WTC11 (cell line): ENCODE measurements around the gene FBXO48. TPM values are rescaled to one million over a fixed set of nuclear protein-coding genes. Genes with fewer than 3 reads are reported as not detected.

Experiments
- ATAC-seq: fragments of 200-7000 bp; cut with Tn5 transposase; 2 replicates; pipeline ENCODE4 v1.10.0; 2021; ENCODE audit warnings: mild to moderate bottlenecking, moderate library complexity
- CTCF ChIA-PET: fragments of 300-600 bp; sonication (Branson Sonifier 250); formaldehyde crosslinking; loops from one replicate; lab custom pipeline; 2021; ENCODE audit warnings: antibody characterized with exemption; lab: Charles Lee
- POLR2A ChIA-PET: fragments of 350-600 bp; sonication (Branson Sonifier 250); formaldehyde crosslinking; loops from one replicate; lab custom pipeline; 2021; ENCODE audit warnings: antibody characterized with exemption; lab: Charles Lee
- DNase-seq: peaks from one replicate; pipeline ENCODE4 v3.0.0; 2021; ENCODE audit warnings: low spot score
- H3K27ac Mint-ChIP-seq: 2 replicates; pipeline ENCODE4 v1.8.0; 2021; ENCODE audit warnings: mixed read lengths
- H3K27me3 Mint-ChIP-seq: 2 replicates; pipeline ENCODE4 v1.8.0; 2021; ENCODE audit warnings: low read depth, mild to moderate bottlenecking, moderate library complexity, mixed read lengths
- H3K36me3 Mint-ChIP-seq: 2 replicates; pipeline ENCODE4 v1.8.0; 2021; ENCODE audit warnings: mixed read lengths
- H3K4me1 Mint-ChIP-seq: 2 replicates; pipeline ENCODE4 v1.8.0; 2022; ENCODE audit warnings: mixed read lengths
- H3K4me3 Mint-ChIP-seq: 2 replicates; pipeline ENCODE4 v1.8.0; 2021; ENCODE audit warnings: mild to moderate bottlenecking, moderate library complexity, mixed read lengths
- H3K9me3 Mint-ChIP-seq: 2 replicates; pipeline ENCODE4 v1.8.0; 2021; ENCODE audit warnings: mixed read lengths
- CREB1 ChIP-seq: sonication (generic); formaldehyde crosslinking; IDR thresholded peaks from 2 replicates; pipeline ENCODE4 v1.8.0; 2023; ENCODE audit warnings: mild to moderate bottlenecking, missing genetic modification reagents
- CREM ChIP-seq: sonication (generic); formaldehyde crosslinking; IDR thresholded peaks from 2 replicates; pipeline ENCODE4 v1.8.1; 2022; ENCODE audit warnings: mild to moderate bottlenecking, missing genetic modification reagents, moderate library complexity
- IRF2 ChIP-seq: sonication (generic); formaldehyde crosslinking; IDR thresholded peaks from 2 replicates; pipeline ENCODE4 v1.8.0; 2022; ENCODE audit warnings: low read depth, missing genetic modification reagents, borderline replicate concordance
- JUN ChIP-seq: sonication (generic); formaldehyde crosslinking; IDR thresholded peaks from 2 replicates; pipeline ENCODE4 v1.8.0; 2023; ENCODE audit warnings: mild to moderate bottlenecking, missing genetic modification reagents
- RELA ChIP-seq: sonication (generic); formaldehyde crosslinking; IDR thresholded peaks from 2 replicates; pipeline ENCODE4 v1.8.1; 2022; ENCODE audit warnings: missing genetic modification reagents, mild to moderate bottlenecking, borderline replicate concordance
- SMAD3 ChIP-seq: sonication (generic); formaldehyde crosslinking; IDR thresholded peaks from 2 replicates; pipeline ENCODE4 v1.8.0; 2022; ENCODE audit warnings: missing genetic modification reagents, mild to moderate bottlenecking, borderline replicate concordance
- TEAD1 ChIP-seq: sonication (generic); formaldehyde crosslinking; IDR thresholded peaks from 2 replicates; pipeline ENCODE4 v1.8.0; 2022; ENCODE audit warnings: mild to moderate bottlenecking, missing genetic modification reagents
- ZBTB21 ChIP-seq: sonication (generic); formaldehyde crosslinking; IDR thresholded peaks from 2 replicates; pipeline ENCODE4 v1.8.1; 2023; ENCODE audit warnings: mild to moderate bottlenecking, missing genetic modification reagents, borderline replicate concordance
- ZNF219 ChIP-seq: sonication (generic); formaldehyde crosslinking; IDR thresholded peaks from 2 replicates; pipeline ENCODE4 v1.8.0; 2023; ENCODE audit warnings: missing genetic modification reagents, mild to moderate bottlenecking, borderline replicate concordance
- ZNF317 ChIP-seq: sonication (generic); formaldehyde crosslinking; IDR thresholded peaks from 2 replicates; pipeline ENCODE4 v1.8.1; 2023; ENCODE audit warnings: low read depth, mild to moderate bottlenecking, moderate library complexity, missing genetic modification reagents, borderline replicate concordance
- total RNA-seq: library from RNA; stranded (reverse); gene quantifications from 3 replicates; pipeline ENCODE4 v1.2.3, GENCODE V29; 2021
- TF ChIP-seq, protein P1 (sequence below): sonication (generic); formaldehyde crosslinking; IDR thresholded peaks from 2 replicates; pipeline ENCODE4 v1.8.1; 2023; ENCODE audit warnings: mild to moderate bottlenecking, missing genetic modification reagents
- TF ChIP-seq, protein P2 (sequence below): sonication (generic); formaldehyde crosslinking; IDR thresholded peaks from 2 replicates; pipeline ENCODE4 v1.8.0; 2022; ENCODE audit warnings: mild to moderate bottlenecking, missing genetic modification reagents
- TF ChIP-seq, protein P3 (sequence below): sonication (generic); formaldehyde crosslinking; IDR thresholded peaks from 2 replicates; pipeline ENCODE4 v1.8.1; 2023; ENCODE audit warnings: mild to moderate bottlenecking, missing genetic modification reagents
- TF ChIP-seq, protein P4 (sequence below): fragments of 250-450 bp; sonication (Bioruptor Pico); IDR thresholded peaks from 2 replicates; pipeline ENCODE4 v1.9.0; 2021; ENCODE audit warnings: mild to moderate bottlenecking
- TF ChIP-seq, protein P5 (sequence below): fragments of 250-450 bp; sonication (Bioruptor Pico); IDR thresholded peaks from 2 replicates; pipeline ENCODE4 v1.9.0; 2021; ENCODE audit warnings: moderate library complexity, mild to moderate bottlenecking, inconsistent platforms, borderline replicate concordance

Gene FBXO48
- total RNA-seq, 1 experiment from 2014 or later: 1.3 TPM

DNA sequence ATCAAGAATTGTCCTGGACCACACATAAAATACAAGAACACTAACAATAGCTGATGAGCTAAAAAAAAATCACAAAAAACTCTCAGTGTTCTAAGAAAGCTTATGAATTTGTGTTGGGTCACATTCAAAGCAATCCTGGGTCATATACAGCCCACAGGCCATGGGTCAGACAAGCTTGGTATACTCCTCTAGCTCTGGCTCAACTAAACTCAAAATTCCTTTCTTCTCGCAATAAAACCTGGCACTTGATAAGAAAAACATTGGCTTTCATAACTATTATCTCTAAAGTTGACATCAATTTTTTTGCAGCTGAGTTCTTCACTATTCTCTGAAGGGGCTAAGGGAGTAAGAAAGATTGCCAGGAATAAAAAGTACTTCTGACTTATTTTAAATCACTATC lies 38.3 kb downstream of the FBXO48 start:
- ChIA-PET POLR2A (no interaction called here), CTCF (interaction anchor here (0.9 to 2.5 kb wide), 2 partner anchors 13 kb away, joined by 3 to 9 read pairs; no protein-coding TSS in a partner anchor)
- H3K27me3 Mint-ChIP-seq: no peaks in the 10 kb centered on the region
- no peak for DNase-seq
- H3K4me1 Mint-ChIP-seq: no peaks in the 10 kb centered on the region
- H3K36me3 Mint-ChIP-seq: no peaks in the 10 kb centered on the region
- no peak overlapping the region for H3K4me3 Mint-ChIP-seq
- no peak overlapping the region for H3K27ac Mint-ChIP-seq
- no peak for ATAC-seq
- no peak for TF ChIP-seq ZNF317 (CRISPR knock-in tag)
- TF ChIP-seq CREB1 (CRISPR knock-in tag): no peak
- no peak for TF ChIP-seq RELA (CRISPR knock-in tag)
- TF ChIP-seq, all 79 proteins: peak for 0
- no peaks in the 10 kb centered on the region for H3K9me3 Mint-ChIP-seq

DNA sequence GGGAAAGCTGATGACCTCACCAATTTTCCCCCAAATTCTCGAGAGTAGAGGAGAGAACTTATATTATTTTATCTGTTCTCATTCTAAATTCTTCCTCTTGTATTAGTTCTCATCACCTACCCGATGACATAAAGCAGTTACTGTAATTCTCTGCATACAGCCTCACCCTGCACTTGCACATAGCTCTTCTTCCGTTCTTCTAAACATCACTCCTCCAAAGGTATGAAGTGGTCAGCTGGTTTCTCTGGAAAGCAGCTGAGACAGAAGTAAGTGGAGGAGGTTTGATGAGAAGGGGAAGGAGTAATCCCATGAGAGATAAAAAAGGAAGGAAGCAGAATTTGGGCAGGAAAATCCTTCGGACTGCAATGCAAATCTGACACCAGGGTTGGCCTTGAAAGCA lies 39.0 kb downstream of the FBXO48 start:
- no peaks in the 10 kb centered on the region for H3K4me1 Mint-ChIP-seq
- POLR2A ChIA-PET: no interaction called here
- TF ChIP-seq, protein P1, sequence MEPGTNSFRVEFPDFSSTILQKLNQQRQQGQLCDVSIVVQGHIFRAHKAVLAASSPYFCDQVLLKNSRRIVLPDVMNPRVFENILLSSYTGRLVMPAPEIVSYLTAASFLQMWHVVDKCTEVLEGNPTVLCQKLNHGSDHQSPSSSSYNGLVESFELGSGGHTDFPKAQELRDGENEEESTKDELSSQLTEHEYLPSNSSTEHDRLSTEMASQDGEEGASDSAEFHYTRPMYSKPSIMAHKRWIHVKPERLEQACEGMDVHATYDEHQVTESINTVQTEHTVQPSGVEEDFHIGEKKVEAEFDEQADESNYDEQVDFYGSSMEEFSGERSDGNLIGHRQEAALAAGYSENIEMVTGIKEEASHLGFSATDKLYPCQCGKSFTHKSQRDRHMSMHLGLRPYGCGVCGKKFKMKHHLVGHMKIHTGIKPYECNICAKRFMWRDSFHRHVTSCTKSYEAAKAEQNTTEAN (CRISPR knock-in tag): no peak
- TF ChIP-seq, protein P2, sequence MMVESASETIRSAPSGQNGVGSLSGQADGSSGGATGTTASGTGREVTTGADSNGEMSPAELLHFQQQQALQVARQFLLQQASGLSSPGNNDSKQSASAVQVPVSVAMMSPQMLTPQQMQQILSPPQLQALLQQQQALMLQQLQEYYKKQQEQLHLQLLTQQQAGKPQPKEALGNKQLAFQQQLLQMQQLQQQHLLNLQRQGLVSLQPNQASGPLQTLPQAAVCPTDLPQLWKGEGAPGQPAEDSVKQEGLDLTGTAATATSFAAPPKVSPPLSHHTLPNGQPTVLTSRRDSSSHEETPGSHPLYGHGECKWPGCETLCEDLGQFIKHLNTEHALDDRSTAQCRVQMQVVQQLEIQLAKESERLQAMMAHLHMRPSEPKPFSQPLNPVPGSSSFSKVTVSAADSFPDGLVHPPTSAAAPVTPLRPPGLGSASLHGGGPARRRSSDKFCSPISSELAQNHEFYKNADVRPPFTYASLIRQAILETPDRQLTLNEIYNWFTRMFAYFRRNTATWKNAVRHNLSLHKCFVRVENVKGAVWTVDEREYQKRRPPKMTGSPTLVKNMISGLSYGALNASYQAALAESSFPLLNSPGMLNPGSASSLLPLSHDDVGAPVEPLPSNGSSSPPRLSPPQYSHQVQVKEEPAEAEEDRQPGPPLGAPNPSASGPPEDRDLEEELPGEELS: no peak
- TF ChIP-seq ZNF219 (CRISPR knock-in tag): no peak
- no peak for TF ChIP-seq ZBTB21
- TF ChIP-seq, protein P3, sequence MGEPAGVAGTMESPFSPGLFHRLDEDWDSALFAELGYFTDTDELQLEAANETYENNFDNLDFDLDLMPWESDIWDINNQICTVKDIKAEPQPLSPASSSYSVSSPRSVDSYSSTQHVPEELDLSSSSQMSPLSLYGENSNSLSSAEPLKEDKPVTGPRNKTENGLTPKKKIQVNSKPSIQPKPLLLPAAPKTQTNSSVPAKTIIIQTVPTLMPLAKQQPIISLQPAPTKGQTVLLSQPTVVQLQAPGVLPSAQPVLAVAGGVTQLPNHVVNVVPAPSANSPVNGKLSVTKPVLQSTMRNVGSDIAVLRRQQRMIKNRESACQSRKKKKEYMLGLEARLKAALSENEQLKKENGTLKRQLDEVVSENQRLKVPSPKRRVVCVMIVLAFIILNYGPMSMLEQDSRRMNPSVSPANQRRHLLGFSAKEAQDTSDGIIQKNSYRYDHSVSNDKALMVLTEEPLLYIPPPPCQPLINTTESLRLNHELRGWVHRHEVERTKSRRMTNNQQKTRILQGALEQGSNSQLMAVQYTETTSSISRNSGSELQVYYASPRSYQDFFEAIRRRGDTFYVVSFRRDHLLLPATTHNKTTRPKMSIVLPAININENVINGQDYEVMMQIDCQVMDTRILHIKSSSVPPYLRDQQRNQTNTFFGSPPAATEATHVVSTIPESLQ (CRISPR knock-in tag): no peak
- TF ChIP-seq, protein P4, sequence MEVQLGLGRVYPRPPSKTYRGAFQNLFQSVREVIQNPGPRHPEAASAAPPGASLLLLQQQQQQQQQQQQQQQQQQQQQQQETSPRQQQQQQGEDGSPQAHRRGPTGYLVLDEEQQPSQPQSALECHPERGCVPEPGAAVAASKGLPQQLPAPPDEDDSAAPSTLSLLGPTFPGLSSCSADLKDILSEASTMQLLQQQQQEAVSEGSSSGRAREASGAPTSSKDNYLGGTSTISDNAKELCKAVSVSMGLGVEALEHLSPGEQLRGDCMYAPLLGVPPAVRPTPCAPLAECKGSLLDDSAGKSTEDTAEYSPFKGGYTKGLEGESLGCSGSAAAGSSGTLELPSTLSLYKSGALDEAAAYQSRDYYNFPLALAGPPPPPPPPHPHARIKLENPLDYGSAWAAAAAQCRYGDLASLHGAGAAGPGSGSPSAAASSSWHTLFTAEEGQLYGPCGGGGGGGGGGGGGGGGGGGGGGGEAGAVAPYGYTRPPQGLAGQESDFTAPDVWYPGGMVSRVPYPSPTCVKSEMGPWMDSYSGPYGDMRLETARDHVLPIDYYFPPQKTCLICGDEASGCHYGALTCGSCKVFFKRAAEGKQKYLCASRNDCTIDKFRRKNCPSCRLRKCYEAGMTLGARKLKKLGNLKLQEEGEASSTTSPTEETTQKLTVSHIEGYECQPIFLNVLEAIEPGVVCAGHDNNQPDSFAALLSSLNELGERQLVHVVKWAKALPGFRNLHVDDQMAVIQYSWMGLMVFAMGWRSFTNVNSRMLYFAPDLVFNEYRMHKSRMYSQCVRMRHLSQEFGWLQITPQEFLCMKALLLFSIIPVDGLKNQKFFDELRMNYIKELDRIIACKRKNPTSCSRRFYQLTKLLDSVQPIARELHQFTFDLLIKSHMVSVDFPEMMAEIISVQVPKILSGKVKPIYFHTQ: no peak
- TF ChIP-seq, protein P5, sequence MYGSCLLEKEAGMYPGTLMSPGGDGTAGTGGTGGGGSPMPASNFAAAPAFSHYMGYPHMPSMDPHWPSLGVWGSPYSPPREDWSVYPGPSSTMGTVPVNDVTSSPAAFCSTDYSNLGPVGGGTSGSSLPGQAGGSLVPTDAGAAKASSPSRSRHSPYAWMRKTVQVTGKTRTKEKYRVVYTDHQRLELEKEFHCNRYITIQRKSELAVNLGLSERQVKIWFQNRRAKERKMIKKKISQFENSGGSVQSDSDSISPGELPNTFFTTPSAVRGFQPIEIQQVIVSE (CRISPR knock-in tag): no peak
- TF ChIP-seq JUN (CRISPR knock-in tag): no peak
- TF ChIP-seq TEAD1 (CRISPR knock-in tag): no peak
- TF ChIP-seq SMAD3 (CRISPR knock-in tag): no peak
- TF ChIP-seq CREM (CRISPR knock-in tag): no peak
- TF ChIP-seq IRF2 (CRISPR knock-in tag): no peak
- TF ChIP-seq, all 79 proteins: peak for 0
- Mint-ChIP-seq H3K27me3 (no peaks in the 10 kb centered on the region), H3K9me3 (no peaks in the 10 kb centered on the region), H3K4me3 (no peak overlapping the region), H3K27ac (no peak overlapping the region), H3K36me3 (no peaks in the 10 kb centered on the region)
- DNase-seq: no peak
- CTCF ChIA-PET: interaction anchor here (0.9 kb wide), 1 partner anchor 14 kb away, joined by 3 read pairs; no protein-coding TSS in a partner anchor
- no peak for ATAC-seq
